Lower leg skin (tissue), 3 donors: ENCODE measurements around the gene CCL2.

Experiments
- POLR2A ChIP-seq, 2 donors: fragments of 450-650 bp; IDR thresholded peaks; one replicate each; pipeline ENCODE4 v1.6.1; 2016 to 2017; ENCODE audit warnings: antibody characterized with exemption in 2 of 2, mild to moderate bottlenecking in 1 of 2, moderate library complexity in 1 of 2
- TF ChIP-seq, protein P1 (sequence below), 3 donors: fragments of 450-650 bp; IDR thresholded peaks; one replicate each; pipeline ENCODE4 v1.5.1; 2016; ENCODE audit warnings: antibody characterized with exemption in 3 of 3, mild to moderate bottlenecking in 3 of 3, moderate library complexity in 2 of 3

DNA sequence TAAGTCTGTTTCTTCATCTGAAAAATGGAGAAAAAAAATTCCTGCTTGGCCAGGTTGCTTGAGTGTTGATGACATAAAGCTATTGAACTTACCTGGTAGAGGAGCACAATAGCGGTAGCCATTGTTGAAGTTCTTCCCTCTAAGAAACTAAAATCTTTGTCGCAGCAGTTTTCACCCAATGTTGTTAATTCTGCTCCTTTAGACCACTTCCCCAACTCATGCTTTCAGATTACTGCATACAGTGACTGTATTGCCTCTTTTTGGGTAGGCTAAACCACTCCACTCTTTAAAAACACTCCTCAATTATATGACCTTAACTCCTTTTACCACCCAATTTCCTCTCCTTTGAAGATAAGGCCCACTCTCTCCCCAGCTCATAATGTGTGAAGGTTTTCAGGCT lies 35.7 kb upstream of the CCL2 start:
- TF ChIP-seq, protein P1, sequence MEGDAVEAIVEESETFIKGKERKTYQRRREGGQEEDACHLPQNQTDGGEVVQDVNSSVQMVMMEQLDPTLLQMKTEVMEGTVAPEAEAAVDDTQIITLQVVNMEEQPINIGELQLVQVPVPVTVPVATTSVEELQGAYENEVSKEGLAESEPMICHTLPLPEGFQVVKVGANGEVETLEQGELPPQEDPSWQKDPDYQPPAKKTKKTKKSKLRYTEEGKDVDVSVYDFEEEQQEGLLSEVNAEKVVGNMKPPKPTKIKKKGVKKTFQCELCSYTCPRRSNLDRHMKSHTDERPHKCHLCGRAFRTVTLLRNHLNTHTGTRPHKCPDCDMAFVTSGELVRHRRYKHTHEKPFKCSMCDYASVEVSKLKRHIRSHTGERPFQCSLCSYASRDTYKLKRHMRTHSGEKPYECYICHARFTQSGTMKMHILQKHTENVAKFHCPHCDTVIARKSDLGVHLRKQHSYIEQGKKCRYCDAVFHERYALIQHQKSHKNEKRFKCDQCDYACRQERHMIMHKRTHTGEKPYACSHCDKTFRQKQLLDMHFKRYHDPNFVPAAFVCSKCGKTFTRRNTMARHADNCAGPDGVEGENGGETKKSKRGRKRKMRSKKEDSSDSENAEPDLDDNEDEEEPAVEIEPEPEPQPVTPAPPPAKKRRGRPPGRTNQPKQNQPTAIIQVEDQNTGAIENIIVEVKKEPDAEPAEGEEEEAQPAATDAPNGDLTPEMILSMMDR (IDR thresholded peaks at IDR 0.05), result no peak
- TF ChIP-seq POLR2A (IDR thresholded peaks at IDR 0.05), result no peak
